ENCODE measurements around the gene PLCD4. TPM values are rescaled to one million over a fixed set of nuclear protein-coding genes. Genes with fewer than 3 reads are reported as not detected.

PLCD4 gene
- total and polyA plus RNA-seq, 2 of the 8 experiments (the other 6 are each of a cell fraction or from before 2014, with no cell fraction given) = 0.21 to 0.50 TPM

DNA sequence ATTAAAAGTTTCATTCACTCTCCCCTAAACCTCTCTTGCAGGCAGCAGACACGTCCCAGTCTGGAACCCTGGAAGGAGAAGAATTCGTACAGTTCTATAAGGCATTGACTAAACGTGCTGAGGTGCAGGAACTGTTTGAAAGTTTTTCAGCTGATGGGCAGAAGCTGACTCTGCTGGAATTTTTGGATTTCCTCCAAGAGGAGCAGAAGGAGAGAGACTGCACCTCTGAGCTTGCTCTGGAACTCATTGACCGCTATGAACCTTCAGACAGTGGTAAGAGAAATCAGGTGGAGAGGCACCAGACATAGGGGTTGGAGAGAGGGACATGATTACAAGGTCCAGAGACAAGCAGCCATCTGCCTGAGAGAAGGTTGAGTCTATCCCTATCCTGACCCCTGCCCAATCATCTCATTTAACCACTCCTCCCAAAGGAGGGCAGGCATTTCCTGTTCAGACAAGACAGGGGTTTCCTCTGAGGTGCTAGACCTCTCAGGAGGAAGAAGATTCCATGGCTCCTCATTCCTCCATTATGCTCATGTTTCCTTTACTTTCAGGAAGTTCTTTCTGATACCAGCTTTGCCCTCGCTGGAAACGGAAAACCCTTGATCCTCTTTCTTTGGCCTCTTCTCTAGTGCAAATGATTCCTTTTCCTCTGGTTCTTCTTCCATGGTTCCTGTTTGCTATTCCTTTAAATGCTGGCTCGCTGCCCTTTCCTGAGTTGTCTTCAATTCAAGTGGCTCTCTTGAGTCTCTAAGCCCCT lies 15.1 kb downstream of the PLCD4 start (continued):
- TF ChIP-seq, protein P1, sequence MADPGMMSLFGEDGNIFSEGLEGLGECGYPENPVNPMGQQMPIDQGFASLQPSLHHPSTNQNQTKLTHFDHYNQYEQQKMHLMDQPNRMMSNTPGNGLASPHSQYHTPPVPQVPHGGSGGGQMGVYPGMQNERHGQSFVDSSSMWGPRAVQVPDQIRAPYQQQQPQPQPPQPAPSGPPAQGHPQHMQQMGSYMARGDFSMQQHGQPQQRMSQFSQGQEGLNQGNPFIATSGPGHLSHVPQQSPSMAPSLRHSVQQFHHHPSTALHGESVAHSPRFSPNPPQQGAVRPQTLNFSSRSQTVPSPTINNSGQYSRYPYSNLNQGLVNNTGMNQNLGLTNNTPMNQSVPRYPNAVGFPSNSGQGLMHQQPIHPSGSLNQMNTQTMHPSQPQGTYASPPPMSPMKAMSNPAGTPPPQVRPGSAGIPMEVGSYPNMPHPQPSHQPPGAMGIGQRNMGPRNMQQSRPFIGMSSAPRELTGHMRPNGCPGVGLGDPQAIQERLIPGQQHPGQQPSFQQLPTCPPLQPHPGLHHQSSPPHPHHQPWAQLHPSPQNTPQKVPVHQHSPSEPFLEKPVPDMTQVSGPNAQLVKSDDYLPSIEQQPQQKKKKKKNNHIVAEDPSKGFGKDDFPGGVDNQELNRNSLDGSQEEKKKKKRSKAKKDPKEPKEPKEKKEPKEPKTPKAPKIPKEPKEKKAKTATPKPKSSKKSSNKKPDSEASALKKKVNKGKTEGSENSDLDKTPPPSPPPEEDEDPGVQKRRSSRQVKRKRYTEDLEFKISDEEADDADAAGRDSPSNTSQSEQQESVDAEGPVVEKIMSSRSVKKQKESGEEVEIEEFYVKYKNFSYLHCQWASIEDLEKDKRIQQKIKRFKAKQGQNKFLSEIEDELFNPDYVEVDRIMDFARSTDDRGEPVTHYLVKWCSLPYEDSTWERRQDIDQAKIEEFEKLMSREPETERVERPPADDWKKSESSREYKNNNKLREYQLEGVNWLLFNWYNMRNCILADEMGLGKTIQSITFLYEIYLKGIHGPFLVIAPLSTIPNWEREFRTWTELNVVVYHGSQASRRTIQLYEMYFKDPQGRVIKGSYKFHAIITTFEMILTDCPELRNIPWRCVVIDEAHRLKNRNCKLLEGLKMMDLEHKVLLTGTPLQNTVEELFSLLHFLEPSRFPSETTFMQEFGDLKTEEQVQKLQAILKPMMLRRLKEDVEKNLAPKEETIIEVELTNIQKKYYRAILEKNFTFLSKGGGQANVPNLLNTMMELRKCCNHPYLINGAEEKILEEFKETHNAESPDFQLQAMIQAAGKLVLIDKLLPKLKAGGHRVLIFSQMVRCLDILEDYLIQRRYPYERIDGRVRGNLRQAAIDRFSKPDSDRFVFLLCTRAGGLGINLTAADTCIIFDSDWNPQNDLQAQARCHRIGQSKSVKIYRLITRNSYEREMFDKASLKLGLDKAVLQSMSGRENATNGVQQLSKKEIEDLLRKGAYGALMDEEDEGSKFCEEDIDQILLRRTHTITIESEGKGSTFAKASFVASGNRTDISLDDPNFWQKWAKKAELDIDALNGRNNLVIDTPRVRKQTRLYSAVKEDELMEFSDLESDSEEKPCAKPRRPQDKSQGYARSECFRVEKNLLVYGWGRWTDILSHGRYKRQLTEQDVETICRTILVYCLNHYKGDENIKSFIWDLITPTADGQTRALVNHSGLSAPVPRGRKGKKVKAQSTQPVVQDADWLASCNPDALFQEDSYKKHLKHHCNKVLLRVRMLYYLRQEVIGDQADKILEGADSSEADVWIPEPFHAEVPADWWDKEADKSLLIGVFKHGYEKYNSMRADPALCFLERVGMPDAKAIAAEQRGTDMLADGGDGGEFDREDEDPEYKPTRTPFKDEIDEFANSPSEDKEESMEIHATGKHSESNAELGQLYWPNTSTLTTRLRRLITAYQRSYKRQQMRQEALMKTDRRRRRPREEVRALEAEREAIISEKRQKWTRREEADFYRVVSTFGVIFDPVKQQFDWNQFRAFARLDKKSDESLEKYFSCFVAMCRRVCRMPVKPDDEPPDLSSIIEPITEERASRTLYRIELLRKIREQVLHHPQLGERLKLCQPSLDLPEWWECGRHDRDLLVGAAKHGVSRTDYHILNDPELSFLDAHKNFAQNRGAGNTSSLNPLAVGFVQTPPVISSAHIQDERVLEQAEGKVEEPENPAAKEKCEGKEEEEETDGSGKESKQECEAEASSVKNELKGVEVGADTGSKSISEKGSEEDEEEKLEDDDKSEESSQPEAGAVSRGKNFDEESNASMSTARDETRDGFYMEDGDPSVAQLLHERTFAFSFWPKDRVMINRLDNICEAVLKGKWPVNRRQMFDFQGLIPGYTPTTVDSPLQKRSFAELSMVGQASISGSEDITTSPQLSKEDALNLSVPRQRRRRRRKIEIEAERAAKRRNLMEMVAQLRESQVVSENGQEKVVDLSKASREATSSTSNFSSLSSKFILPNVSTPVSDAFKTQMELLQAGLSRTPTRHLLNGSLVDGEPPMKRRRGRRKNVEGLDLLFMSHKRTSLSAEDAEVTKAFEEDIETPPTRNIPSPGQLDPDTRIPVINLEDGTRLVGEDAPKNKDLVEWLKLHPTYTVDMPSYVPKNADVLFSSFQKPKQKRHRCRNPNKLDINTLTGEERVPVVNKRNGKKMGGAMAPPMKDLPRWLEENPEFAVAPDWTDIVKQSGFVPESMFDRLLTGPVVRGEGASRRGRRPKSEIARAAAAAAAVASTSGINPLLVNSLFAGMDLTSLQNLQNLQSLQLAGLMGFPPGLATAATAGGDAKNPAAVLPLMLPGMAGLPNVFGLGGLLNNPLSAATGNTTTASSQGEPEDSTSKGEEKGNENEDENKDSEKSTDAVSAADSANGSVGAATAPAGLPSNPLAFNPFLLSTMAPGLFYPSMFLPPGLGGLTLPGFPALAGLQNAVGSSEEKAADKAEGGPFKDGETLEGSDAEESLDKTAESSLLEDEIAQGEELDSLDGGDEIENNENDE (IDR thresholded peaks at IDR 0.05; ENCODE audit: insufficient replicate concordance, low read length) = no peak
- TF ChIP-seq RBBP5 (IDR thresholded peaks at IDR 0.05; ENCODE audit: borderline replicate concordance, low read depth, low read length) = no peak
- no peak for TF ChIP-seq GABPA (IDR thresholded peaks at IDR 0.05; ENCODE audit: borderline replicate concordance, insufficient read depth, low read length)
- TF ChIP-seq MAFK (IDR thresholded peaks at IDR 0.05; ENCODE audit: low read depth, low read length) = no peak
